ENCODE data around the gene NDUFS4. TPM values are rescaled to one million over a fixed set of nuclear protein-coding genes. Genes with fewer than 3 reads are reported as not detected.
A peak's percentile ranks its signal among the peaks of the same experiment; 100 is the strongest.
"Not testable (repeated sequence)": the region's sequence is repeated elsewhere in the genome, so short reads cannot be mapped to it uniquely, and the experiment has no call there.

Gene NDUFS4
- polyA plus RNA-seq, 5 donors = 96.9 to 120 (median 114) TPM

GRCh38 chr5:53568871-53569270, 8.4 kb downstream of the NDUFS4 start:
- DNase-seq = no peak

- DNase-seq = no peak
Observed at GRCh38 chr5:53569453-53569852, 9.0 kb downstream of the NDUFS4 start.

- no peak for DNase-seq
Observed at GRCh38 chr5:53571403-53571802, 11.0 kb downstream of the NDUFS4 start.

- no peak for DNase-seq
Observed at GRCh38 chr5:53575101-53575500, 14.7 kb downstream of the NDUFS4 start.

- DNase-seq = no peak
Observed at GRCh38 chr5:53575831-53576230, 15.4 kb downstream of the NDUFS4 start.

GRCh38 chr5:53576674-53577073, 16.2 kb downstream of the NDUFS4 start:
- DNase-seq = no peak

GRCh38 chr5:53578854-53579253, 18.4 kb downstream of the NDUFS4 start:
- no peak for DNase-seq

- DNase-seq = no peak
Observed at GRCh38 chr5:53580547-53580946, 20.1 kb downstream of the NDUFS4 start.

GRCh38 chr5:53582225-53582624, 21.8 kb downstream of the NDUFS4 start:
- DNase-seq = no peak

GRCh38 chr5:53590759-53591158, 30.3 kb downstream of the NDUFS4 start:
- no peak for DNase-seq

GRCh38 chr5:53594419-53594818, 34.0 kb downstream of the NDUFS4 start:
- DNase-seq = no peak

GRCh38 chr5:53597894-53598293, 37.5 kb downstream of the NDUFS4 start:
- no peak for DNase-seq

- DNase-seq = no peak
Observed at GRCh38 chr5:53601570-53601969, 41.1 kb downstream of the NDUFS4 start.

GRCh38 chr5:53603009-53603687, 42.7 kb downstream of the NDUFS4 start:
- DNase-seq = peak in 1 of 2 donors; percentile 37

GRCh38 chr5:53604309-53604708, 43.9 kb downstream of the NDUFS4 start:
- DNase-seq = no peak

- no peak for DNase-seq
Observed at GRCh38 chr5:53607886-53608285, 47.4 kb downstream of the NDUFS4 start.

- DNase-seq = not testable (repeated sequence)
Observed at GRCh38 chr5:53608897-53609296, 48.5 kb downstream of the NDUFS4 start.

GRCh38 chr5:53613061-53613460, 52.6 kb downstream of the NDUFS4 start:
- no peak for DNase-seq

GRCh38 chr5:53613536-53613935, 53.1 kb downstream of the NDUFS4 start:
- DNase-seq = no peak

- no peak for DNase-seq
Observed at GRCh38 chr5:53614376-53614885, 54.0 kb downstream of the NDUFS4 start.

- no peak for DNase-seq
Observed at GRCh38 chr5:53616939-53617549, 56.6 kb downstream of the NDUFS4 start.

GRCh38 chr5:53631251-53631650, 70.8 kb downstream of the NDUFS4 start:
- no peak for DNase-seq

- DNase-seq = peak; percentile 19 to 35
Observed at GRCh38 chr5:53642061-53642460, 81.6 kb downstream of the NDUFS4 start.

GRCh38 chr5:53643445-53643844, 83.0 kb downstream of the NDUFS4 start:
- no peak for DNase-seq

All from right lung (tissue), 5 donors.